ENCODE measurements around the gene RGS10. TPM values are rescaled to one million over a fixed set of nuclear protein-coding genes. Genes with fewer than 3 reads are reported as not detected.

RGS10 gene
- polyA plus RNA-seq, 3 donors: 57.1 to 87.2 (median 75.8) TPM

DNA sequence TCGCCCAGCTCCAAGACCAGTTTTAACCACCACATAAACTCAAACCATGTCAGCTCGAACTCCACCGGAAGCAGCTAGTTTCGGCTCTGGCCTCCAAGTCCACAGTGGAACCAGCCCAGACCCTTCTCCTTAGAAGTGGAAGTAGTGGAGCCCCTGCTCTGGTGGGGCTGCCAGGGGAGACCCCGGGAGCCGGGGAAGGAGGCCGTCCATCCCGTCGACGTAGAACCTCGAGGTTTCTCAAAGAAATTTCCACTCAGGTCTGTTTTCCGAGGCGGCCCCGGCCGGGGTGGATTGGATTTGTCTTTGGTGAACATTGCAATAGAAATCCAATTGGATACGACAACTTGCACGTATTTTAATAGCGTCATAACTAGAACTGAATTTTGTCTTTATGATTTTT, 87.5 kb downstream of the RGS10 start:
- H3K4me1 ChIP-seq (ENCODE audit: control insufficient read depth in 1 of 2, insufficient read depth in 2 of 2, low read length in 2 of 2): no peaks in the 10 kb centered on the region
- no peak overlapping the region for H3K9ac ChIP-seq (ENCODE audit: insufficient read depth, low read length, poor library complexity, severe bottlenecking)
- H4K20me1 ChIP-seq (ENCODE audit: insufficient read depth, low read length): no peaks in the 10 kb centered on the region
- no peaks in the 10 kb centered on the region for H3K4me1 Mint-ChIP-seq
- intact Hi-C loops (cut with micrococcal nuclease): no loop called here
- DNase-seq: no peak
- H3K27ac ChIP-seq (ENCODE audit: low read depth in 1 of 2, low read length in 2 of 2): no peak overlapping the region
- H3K36me3 ChIP-seq (replicated peaks in 1 of 2; ENCODE audit: control insufficient read depth in 1 of 2, insufficient read depth in 2 of 2, low read length in 2 of 2): peaks cover 3 to 6% of the 10 kb centered on the region in 2 donors
- 95% methylated on average over 11 of the region's 18 CpGs for WGBS (ENCODE audit: insufficient coverage)
- H3K27ac Mint-ChIP-seq: no peak overlapping the region
- no peak overlapping the region for H3K4me3 ChIP-seq (replicated peaks in 1 of 3; ENCODE audit: low read depth in 2 of 3, low read length in 3 of 3)
- H3K79me2 ChIP-seq (ENCODE audit: insufficient read depth, low read length): no peaks in the 10 kb centered on the region
- no peak overlapping the region for H3K4me2 ChIP-seq (replicated peaks; ENCODE audit: extremely low read depth, low read length, poor library complexity, severe bottlenecking)
- no peak overlapping the region for H2AFZ ChIP-seq (ENCODE audit: insufficient read depth, low read depth, low read length, poor library complexity, severe bottlenecking)
- no peak overlapping the region for H3K4me3 Mint-ChIP-seq
- peaks cover 0 to 2% (median 2%) of the 10 kb centered on the region in 3 donors for H3K27me3 Mint-ChIP-seq (ENCODE audit: low read depth in 3 of 3)
- peaks cover 10 to 24% of the 10 kb centered on the region in 2 donors for H3K36me3 Mint-ChIP-seq
- H3K9me3 ChIP-seq (replicated peaks in 1 of 2; ENCODE audit: control insufficient read depth in 1 of 2, insufficient read depth in 1 of 2, low read length in 2 of 2): no peaks in the 10 kb centered on the region
- H3K27me3 ChIP-seq (ENCODE audit: control insufficient read depth in 2 of 2, insufficient read depth in 2 of 2, low read length in 2 of 2): no peaks in the 10 kb centered on the region
- TF ChIP-seq, protein P1, sequence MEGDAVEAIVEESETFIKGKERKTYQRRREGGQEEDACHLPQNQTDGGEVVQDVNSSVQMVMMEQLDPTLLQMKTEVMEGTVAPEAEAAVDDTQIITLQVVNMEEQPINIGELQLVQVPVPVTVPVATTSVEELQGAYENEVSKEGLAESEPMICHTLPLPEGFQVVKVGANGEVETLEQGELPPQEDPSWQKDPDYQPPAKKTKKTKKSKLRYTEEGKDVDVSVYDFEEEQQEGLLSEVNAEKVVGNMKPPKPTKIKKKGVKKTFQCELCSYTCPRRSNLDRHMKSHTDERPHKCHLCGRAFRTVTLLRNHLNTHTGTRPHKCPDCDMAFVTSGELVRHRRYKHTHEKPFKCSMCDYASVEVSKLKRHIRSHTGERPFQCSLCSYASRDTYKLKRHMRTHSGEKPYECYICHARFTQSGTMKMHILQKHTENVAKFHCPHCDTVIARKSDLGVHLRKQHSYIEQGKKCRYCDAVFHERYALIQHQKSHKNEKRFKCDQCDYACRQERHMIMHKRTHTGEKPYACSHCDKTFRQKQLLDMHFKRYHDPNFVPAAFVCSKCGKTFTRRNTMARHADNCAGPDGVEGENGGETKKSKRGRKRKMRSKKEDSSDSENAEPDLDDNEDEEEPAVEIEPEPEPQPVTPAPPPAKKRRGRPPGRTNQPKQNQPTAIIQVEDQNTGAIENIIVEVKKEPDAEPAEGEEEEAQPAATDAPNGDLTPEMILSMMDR (IDR thresholded peaks at IDR 0.05): no peak
- H3K9me3 Mint-ChIP-seq: no peaks in the 10 kb centered on the region

DNA sequence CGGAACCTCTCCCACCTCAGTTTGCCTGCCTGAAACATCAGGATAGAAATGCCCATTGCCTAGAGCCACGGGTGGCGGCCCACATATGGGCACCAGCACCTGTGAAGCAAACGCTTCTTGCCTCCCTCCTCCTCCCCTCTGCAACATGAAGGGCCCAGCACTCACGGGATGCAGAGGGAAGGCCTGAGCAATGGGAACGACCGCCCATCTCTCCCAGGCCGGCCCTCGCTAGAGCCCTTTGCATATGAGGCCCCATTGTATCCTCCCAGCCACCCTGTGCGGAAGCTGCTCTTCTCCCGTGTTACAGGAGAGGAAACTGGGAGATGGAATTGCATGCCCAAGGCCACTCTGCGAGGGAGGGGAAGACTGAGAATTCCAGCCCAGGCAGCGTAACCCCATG, 88.2 kb downstream of the RGS10 start:
- H3K9ac ChIP-seq (ENCODE audit: insufficient read depth, low read length, poor library complexity, severe bottlenecking): no peak overlapping the region
- no peaks in the 10 kb centered on the region for H3K9me3 ChIP-seq (replicated peaks in 1 of 2; ENCODE audit: control insufficient read depth in 1 of 2, insufficient read depth in 1 of 2, low read length in 2 of 2)
- H3K4me3 Mint-ChIP-seq: no peak overlapping the region
- WGBS (ENCODE audit: insufficient coverage): 90% methylated on average over 2 of the region's 13 CpGs
- TF ChIP-seq, protein P1 (IDR thresholded peaks at IDR 0.05): no peak
- peaks cover 0 to 2% (median 2%) of the 10 kb centered on the region in 3 donors for H3K27me3 Mint-ChIP-seq (ENCODE audit: low read depth in 3 of 3)
- H3K4me3 ChIP-seq (replicated peaks in 1 of 3; ENCODE audit: low read depth in 2 of 3, low read length in 3 of 3): no peak overlapping the region
- no peaks in the 10 kb centered on the region for H3K79me2 ChIP-seq (ENCODE audit: insufficient read depth, low read length)
- no peak overlapping the region for H3K27ac ChIP-seq (ENCODE audit: low read depth in 1 of 2, low read length in 2 of 2)
- no peaks in the 10 kb centered on the region for H3K4me1 Mint-ChIP-seq
- H3K36me3 ChIP-seq (replicated peaks in 1 of 2; ENCODE audit: control insufficient read depth in 1 of 2, insufficient read depth in 2 of 2, low read length in 2 of 2): peaks cover 3 to 6% of the 10 kb centered on the region in 2 donors
- intact Hi-C loops (cut with micrococcal nuclease): no loop called here
- H3K4me1 ChIP-seq (ENCODE audit: control insufficient read depth in 1 of 2, insufficient read depth in 2 of 2, low read length in 2 of 2): no peaks in the 10 kb centered on the region
- no peak for DNase-seq
- H4K20me1 ChIP-seq (ENCODE audit: insufficient read depth, low read length): no peaks in the 10 kb centered on the region
- H3K27ac Mint-ChIP-seq: no peak overlapping the region
- no peak overlapping the region for H3K4me2 ChIP-seq (replicated peaks; ENCODE audit: extremely low read depth, low read length, poor library complexity, severe bottlenecking)
- no peaks in the 10 kb centered on the region for H3K9me3 Mint-ChIP-seq
- peaks cover 12 to 27% of the 10 kb centered on the region in 2 donors for H3K36me3 Mint-ChIP-seq
- no peaks in the 10 kb centered on the region for H3K27me3 ChIP-seq (ENCODE audit: control insufficient read depth in 2 of 2, insufficient read depth in 2 of 2, low read length in 2 of 2)
- no peak overlapping the region for H2AFZ ChIP-seq (ENCODE audit: insufficient read depth, low read depth, low read length, poor library complexity, severe bottlenecking)
